Muscle of back (tissue), 11 donors: ENCODE measurements around the gene AWAT1. TPM values are rescaled to one million over a fixed set of nuclear protein-coding genes. Genes with fewer than 3 reads are reported as not detected.
"Not testable (repeated sequence)": the region's sequence is repeated elsewhere in the genome, so short reads cannot be mapped to it uniquely, and the experiment has no call there.

Experiments
- DNase-seq, 3 donors: peaks; one replicate each; pipeline versions ENCODE4 v3.0.0 to v3.0.0-alpha.2; 2013
- polyA plus RNA-seq, 10 donors: library from polyadenylated mRNA; unstranded; fragments of 120-200 nt; gene quantifications; one replicate each; pipeline ENCODE4 v1.2.1, GENCODE V29; 2013; ENCODE audit not compliant: insufficient read length in 10 of 10

Gene AWAT1
- polyA plus RNA-seq, 10 donors = not detected

DNA sequence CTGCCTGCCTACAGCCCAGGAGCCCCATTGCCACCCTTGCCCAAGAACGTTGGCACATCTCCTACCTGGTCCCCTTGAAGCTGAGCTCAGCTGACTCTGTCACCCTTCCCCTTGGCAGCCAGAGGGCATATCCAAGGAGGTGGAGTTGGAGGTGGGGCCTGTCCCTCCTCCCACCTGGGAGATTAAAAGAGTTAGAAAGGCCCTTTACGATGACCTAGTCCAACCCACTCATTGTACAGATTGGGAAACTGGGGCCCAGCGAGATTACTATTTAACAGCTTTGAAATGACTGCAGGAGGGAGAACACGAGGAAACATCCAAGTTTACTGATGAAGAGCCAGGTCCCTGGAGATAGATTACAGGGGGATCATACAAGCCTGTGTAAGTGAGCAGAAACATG, 25.6 kb downstream of the AWAT1 start, which contains the start of gene P2RY4:
Gene P2RY4, minus strand, starts transcription at position 101 of the 400 bp plus-strand sequence. CDS start 580 bp downstream, outside the sequence.
- DNase-seq = no peak

DNA sequence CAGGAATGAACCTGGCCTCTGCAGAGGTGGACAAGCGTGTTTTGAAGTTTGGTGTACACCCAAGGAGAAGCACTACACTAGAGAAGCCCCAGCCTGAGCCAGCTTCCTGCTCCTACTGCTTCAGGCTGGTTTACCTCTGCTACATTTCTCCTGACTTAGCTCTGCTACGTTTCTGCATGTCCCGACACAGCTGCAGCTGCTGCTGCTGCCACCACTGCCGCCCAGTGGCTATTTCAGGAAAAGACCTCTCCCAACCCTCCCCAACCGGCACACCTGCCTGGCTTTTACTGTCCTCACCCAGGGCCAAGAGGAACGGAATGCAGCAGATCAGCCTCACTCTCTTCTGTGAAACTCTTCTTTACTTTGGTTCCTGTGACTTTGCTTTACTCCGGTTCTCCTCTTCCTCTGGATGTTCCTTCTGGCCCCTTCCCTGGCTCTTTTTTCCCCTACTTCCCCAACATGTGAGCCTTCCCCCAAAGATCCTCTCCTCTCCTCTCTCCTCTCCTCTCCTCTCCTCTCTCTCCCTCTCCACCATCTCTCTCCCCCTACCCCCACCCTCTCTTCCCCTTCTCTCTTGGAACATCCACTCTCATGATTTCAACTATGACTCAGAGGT, 28.6 kb downstream of the AWAT1 start:
- peak; percentile 1 to 4 (median 1) for DNase-seq

DNA sequence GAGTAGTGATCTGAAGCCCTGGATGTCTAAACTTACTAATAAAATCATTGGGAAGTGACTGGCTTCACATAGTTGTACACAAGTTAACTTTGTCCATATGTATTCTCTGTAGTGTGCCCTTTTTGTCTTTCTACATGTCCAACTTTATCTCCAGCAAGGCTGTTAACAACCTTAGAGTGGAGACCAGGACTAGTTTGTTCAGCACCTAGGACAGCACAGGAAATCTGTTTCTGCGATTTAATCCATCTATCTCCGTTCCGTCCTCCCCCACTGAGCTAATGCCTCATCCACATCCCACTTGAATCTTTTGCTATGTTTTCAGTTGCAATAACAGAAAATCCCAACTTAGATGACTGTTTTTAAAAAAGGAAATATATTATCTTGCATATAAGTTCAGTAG, 30.3 kb downstream of the AWAT1 start:
- DNase-seq = no peak

DNA sequence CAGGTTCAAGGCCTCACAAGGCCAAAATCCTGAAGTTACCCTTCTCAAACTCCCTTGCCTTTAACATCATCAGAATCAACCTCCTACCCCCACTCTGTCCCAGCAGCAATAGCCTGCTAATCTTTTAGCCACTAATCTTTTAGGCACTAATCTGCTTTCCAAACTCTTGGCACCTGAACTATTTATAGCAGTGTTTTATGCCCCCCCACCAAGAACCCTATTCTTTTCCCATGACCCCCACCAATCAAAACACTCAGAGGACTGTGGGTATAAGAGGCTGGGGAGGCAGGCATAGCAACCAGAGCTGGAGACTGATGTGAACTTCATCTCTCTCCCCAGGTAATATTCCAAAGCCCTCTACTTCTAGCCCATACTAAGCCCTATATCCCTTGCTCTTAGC, 33.6 kb downstream of the AWAT1 start, which contains the start of gene ARR3:
Gene ARR3, plus strand, starts transcription at position 301 of the 400 bp plus-strand sequence. CDS start 1,052 bp downstream, outside the sequence.
- no peak for DNase-seq

DNA sequence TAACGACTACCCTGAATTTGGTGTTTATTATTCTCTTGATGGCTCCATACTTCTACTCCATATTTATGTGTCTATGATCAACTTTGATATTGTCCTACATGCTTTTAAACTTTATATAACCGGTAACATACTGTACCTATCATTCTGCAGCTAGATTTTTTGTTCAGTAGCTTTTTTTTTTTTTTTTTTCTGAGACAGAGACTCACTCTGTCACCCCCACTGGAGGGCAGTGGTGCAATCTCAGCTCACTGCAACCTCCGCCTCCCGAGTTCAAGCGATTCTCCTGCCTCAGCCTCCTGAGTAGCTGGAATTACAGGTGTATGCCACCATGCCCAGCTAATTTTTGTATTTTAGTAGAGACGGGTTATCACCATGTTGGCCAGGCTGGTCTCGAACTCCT, 39.6 kb downstream of the AWAT1 start:
- DNase-seq = not testable (repeated sequence)

DNA sequence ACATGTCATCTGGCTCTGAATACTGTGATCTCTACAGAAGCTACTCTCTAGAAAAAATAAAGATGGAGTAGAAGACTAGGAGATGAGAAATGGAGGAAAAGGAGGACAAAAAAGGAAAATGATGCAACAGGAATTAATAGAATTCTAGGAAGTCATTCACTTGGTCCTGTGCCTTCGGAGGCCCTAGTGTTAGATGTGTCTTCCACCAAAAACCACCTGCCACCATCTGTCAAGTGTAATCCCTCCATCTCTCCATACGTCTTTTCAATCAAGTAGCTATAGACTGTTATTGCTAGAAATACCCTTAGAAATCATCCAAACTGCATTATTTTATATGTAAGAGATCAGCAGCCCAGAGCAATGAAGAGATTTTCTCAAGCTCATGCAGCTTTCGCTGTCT, 44.6 kb downstream of the AWAT1 start:
- no peak for DNase-seq

DNA sequence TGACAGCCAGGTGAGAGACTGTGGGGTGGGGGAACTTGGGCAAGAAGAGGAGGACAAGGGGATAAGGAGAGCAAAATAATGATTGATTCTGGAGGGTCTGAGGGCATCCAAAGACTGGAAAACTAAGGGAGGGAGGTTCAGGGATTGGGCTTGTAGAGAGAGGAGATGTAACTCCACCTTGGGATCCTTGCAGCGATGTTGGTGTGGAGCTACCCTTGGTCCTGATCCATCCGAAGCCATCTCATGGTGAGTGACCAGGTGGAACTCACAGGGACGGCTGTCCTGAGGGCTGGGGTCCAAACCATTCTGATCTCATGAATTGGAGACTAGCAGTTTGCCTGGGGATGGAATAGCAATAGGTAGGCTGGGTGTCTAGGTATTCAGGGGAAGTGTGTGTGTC, 46.1 kb downstream of the AWAT1 start:
- no peak for DNase-seq

DNA sequence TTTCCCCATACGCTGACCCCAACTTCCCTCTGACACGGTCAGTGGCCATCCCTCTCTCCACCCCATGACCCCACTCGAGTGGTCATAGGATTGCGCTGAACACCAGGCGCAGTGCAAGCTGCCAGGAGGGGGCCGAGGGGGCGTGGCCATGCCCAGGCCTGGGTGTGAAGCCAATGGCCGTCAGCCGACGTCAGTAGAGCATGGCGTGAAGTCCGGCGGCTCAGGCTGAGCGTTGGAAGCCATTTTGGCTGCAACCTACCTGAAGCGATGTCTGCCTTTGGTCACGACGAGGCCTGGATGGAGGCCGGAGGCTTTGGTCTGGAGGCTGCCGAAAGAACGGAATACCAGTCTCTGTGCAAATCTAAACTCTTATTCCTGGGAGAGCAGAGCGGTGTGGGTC, 47.5 kb downstream of the AWAT1 start, which contains the start of gene RAB41:
Gene RAB41, plus strand, starts transcription at position 222 of the 400 bp plus-strand sequence. Its CDS starts 46 bp downstream, at position 268.
- DNase-seq = no peak

DNA sequence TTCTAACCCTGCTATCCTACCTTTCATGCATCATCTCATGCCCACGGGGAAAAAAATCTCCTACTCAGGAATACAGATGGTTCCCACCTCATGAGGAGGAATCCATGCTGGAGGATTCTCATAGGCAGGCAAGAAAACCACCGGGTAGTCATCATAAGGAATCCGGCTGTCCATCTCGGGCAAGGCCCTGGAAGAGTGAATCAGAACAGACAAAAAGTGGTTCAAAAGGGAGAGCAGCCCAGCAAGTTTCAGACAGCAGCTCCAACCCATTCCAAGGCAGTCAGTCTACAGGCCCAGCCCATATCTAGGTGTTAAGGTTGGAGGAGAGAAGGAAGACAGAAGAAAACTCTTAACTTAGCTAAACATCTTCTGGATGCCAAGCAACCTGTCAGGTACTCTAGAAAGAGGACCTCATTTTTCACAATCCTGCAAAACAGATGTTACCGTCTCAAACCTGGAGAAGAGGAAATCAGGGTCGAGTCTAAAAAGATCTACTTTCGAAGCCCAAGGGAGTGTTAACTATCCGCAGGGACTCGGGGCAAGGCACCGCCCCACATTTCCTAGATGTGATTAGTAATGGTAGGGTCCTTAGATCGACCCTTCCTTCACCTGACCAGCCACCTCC, 54.8 kb downstream of the AWAT1 start:
- DNase-seq = peak in 1 of 3 donors; percentile 1

Other genes starting within 250 kb of the AWAT1 start
- under 1 TPM in 1 of 10 donors, not detected in 9; 0.07 TPM for gene AWAT2, start 184.7 kb upstream of the AWAT1 start, polyA plus RNA-seq
- not detected for gene OTUD6A, start 172.2 kb upstream of the AWAT1 start, polyA plus RNA-seq
- gene IGBP1, start 101.2 kb upstream of the AWAT1 start, polyA plus RNA-seq = 100 to 1,000 TPM in 9 of 10 donors, 10 to 100 TPM in 1; 94.2 to 141 (median 113) TPM
- not detected for gene DGAT2L6, start 57.2 kb upstream of the AWAT1 start, polyA plus RNA-seq
- under 1 TPM in 7 of 10 donors, not detected in 3; 0.13 to 0.33 (median 0.21) TPM for gene P2RY4, start 25.5 kb downstream of the AWAT1 start, polyA plus RNA-seq
- gene ARR3, start 33.7 kb downstream of the AWAT1 start, polyA plus RNA-seq = under 1 TPM in 8 of 10 donors, not detected in 2; 0.09 to 0.62 (median 0.40) TPM
- gene RAB41, start 47.5 kb downstream of the AWAT1 start, polyA plus RNA-seq = under 1 TPM; 0.30 to 0.83 (median 0.42) TPM
- gene PDZD11, start 55.3 kb downstream of the AWAT1 start, polyA plus RNA-seq = 10 to 100 TPM; 33.1 to 44.3 (median 39.6) TPM
- gene KIF4A, start 55.4 kb downstream of the AWAT1 start, polyA plus RNA-seq = 10 to 100 TPM in 1 of 10 donors, 1 to 10 TPM in 9; 5.2 to 13.3 (median 7.9) TPM
- under 1 TPM; 0.39 to 0.88 (median 0.47) TPM for gene GDPD2, start 188.7 kb downstream of the AWAT1 start, polyA plus RNA-seq
- gene DLG3, start 210.2 kb downstream of the AWAT1 start, polyA plus RNA-seq = 10 to 100 TPM in 2 of 10 donors, 1 to 10 TPM in 8; 5.6 to 11.2 (median 6.9) TPM